AG09319 (cell line): Measurements from ENCODE around the gene RYR2.

Experiments
- DNase-seq: peaks from one replicate; pipeline ENCODE4 v3.0.0-alpha.2; 2010; ENCODE audit warnings: low read depth; ENCODE audit errors: extremely low read depth
- TF ChIP-seq, protein P1 (sequence below): IDR thresholded peaks from 2 replicates; pipeline ENCODE4 v1.5.1; 2011; ENCODE audit warnings: low read depth, mild to moderate bottlenecking, inconsistent platforms, low read length, moderate library complexity

Gene RYR2

DNA sequence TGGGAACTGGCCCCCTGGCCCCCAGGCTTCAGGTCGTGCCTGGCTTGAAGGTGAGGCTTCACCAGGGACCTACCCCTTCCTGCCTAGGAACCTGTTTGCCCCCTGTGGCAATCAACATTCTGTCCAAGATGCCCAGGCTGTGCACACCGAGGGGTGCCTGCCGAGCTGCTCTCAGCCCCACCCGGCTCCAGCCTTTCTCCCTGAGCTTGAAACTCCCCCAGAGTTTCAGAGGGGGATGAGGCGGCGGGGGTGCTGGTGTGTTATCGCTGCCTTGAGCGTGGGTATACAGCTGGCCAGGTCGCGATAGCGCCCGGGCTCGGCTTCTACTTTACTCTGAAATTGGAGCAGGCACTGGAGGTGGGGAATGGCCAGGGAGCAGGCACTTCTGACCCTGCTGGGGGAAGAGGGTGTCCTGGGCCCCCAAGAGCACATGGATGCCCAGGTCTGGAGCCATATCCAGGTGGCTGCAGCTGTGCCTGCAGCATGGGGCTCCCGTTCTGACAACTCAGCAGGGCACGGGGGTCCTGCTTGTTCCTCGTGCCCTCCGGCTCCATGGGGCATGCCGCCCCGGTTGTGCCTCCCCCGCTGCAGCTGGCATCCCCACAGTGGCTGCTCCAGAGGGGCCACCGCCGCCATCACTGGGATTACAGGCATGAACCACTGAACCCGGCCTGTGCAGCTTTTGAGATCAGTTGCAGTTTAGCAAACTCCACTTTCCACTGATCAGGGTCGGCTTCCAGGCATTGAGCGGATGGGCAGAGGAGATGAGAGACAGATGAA, 29.8 kb downstream of the RYR2 start:
- TF ChIP-seq, protein P1, sequence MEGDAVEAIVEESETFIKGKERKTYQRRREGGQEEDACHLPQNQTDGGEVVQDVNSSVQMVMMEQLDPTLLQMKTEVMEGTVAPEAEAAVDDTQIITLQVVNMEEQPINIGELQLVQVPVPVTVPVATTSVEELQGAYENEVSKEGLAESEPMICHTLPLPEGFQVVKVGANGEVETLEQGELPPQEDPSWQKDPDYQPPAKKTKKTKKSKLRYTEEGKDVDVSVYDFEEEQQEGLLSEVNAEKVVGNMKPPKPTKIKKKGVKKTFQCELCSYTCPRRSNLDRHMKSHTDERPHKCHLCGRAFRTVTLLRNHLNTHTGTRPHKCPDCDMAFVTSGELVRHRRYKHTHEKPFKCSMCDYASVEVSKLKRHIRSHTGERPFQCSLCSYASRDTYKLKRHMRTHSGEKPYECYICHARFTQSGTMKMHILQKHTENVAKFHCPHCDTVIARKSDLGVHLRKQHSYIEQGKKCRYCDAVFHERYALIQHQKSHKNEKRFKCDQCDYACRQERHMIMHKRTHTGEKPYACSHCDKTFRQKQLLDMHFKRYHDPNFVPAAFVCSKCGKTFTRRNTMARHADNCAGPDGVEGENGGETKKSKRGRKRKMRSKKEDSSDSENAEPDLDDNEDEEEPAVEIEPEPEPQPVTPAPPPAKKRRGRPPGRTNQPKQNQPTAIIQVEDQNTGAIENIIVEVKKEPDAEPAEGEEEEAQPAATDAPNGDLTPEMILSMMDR: no peak
- DNase-seq: no peak

DNA sequence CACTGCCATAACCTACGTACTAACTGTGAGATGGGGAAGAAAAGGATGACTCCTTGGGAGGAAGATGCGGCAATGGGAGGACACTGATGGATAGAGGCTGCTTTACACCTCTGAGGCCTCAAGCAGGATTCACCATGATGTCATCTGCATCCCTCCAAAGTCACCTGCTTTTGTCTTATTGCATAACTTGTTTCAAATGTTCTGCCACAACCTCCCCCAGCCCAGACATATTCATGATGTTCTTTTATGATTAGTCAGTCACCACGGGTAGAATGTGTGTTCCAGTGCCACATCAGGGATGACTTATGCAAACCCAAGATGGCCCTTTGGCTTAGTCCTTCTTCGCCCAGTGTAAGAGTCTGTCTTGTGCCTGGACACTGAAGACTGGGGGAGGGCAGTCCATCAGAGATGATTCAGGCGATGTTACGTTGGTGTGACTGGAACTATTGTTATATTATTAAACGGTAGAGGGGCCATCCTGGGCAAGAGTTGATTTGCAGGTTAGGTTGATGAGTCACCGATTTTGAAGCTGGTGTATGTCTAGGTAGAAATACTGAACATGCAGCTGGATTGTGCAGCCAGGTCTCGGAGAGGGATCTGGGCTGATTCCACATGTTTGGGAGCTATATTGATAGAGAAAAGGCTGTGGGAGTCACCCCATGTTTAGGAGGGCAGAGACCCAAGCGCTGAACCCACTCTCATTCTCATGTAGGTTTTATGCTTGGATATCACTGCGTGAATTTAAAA, 32.6 kb downstream of the RYR2 start:
- no peak for DNase-seq
- TF ChIP-seq, protein P1: no peak

DNA sequence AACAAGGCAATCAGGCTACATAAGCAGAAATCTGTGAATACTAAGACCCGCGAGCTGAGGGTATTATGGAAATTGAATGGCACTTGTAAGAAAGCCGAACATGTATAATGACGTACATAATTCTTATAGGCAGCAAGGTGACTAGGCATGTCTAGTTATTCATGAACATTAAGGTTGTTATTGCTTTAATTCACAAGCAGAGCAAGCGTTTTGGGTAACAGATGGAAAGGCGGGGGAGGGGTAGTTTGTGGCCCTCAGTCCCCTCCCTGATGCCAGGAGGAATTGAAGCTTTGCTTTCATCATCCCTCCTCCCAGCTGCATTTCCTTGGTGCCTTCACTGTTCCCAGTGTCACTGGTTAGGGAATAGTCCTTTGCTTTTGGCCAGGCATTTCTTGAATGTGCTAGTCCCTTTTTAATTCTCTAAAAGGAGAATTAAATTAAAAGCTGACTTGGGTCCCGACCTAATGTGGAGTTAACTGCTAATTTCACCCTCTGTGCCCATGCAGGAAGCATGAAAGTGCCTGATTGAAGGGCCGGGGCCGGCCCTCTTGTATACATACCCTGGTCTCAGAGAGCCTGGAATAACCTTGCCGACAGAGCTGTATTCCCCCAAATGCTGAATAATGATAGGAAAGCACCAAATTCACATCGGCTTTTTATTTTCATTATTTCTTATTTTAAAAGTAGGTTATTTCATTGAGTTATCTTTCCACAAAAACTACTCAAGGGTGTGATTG, 42.5 kb downstream of the RYR2 start:
- TF ChIP-seq, protein P1: no peak
- DNase-seq: no peak

DNA sequence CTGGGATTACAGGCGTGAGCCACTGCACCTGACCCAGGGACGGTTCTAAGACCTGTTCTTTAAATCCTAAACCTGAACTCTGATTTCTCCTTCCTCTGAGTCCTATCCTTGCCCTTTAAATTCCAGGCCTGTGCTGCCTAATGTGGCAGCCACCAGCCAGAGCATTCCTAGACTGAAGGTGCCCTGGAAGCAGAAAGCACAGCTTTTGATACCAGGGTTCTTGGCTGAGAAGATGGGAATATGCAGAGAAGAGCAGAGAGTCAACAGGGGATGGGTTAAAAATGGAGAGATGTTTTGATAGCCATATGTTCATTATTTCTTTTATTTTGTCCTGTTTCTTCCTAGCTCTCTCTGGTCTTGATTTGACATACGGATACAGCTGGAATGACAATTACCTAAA, 49.7 kb downstream of the RYR2 start:
- TF ChIP-seq, protein P1: no peak
- DNase-seq: no peak

DNA sequence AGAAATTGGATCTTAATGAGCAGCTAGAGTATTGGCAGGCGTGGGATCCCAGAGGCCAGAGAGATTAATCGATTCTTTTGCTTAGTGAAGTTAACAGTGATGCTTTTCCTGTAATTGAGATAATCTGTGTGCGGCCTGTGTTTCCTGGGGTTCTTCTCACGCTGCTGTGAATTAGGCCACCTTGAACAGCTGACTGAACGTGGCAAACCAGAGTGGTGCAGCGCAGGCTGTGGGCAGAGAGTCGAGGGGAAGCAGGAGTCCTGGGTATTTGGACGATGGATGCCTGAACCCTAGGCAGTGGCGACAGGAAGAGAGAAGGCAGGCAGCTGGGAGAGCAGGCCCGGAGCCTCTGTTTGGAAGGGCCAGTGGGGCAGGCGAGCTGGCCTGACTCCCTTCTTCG, 51.7 kb downstream of the RYR2 start:
- TF ChIP-seq, protein P1: no peak
- no peak for DNase-seq

DNA sequence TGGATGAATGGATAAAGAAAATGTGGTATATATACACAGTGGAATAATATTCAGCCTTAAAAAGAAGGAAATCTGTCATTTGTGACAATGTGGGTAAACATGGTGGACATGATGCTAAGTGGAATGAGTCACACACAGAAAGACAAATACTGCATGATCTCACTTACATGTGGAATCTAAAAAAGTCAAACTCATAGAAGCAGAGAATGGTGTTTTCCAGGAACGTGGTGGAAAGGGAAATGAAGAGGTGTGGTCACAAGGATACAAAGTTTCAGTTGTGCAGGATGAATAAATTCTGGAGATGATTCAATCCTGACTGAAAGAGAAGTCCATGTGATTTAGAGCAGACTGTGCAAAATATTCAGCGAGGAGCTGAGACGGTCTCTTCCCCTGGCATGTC, 56.6 kb downstream of the RYR2 start:
- TF ChIP-seq, protein P1: no peak
- DNase-seq: no peak

DNA sequence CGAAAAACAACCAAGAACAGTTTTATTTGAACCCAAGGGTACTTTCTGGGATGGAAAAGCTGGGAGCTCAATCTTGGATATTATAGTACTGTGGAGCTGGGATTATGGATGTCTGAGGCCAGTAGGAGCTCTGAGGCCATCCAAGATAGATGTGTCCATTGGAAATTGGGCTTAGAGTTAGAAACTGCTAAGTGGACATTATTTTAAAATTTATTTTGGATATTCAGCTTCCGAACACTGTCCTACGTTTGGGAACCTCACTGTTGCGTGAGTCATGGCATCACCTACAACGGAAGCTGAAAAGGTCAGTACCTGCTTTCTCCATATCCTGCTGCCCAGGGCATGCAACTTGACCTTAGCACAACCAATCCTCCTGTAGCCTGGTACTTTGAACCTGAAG, 61.0 kb downstream of the RYR2 start:
- TF ChIP-seq, protein P1: no peak
- DNase-seq: no peak
